Dedifferentiated amniotic fluid mesenchymal stem cell (primary cell): ENCODE measurements around the gene PPP2R3B.
"Not testable (repeated sequence)": the region's sequence is repeated elsewhere in the genome, so short reads cannot be mapped to it uniquely, and the experiment has no call there.

ENCODE experiments used
- DNase-seq: peaks from one replicate; pipeline ENCODE4 v3.0.0-alpha.2; 2016; ENCODE audit errors: extremely low spot score

Gene PPP2R3B

GRCh38 chrX:404656-405055 lies 17.9 kb upstream of the PPP2R3B start:
- DNase-seq, result no peak

GRCh38 chrX:402857-403256 lies 16.1 kb upstream of the PPP2R3B start:
- DNase-seq, result no peak

GRCh38 chrX:400258-400657 lies 13.6 kb upstream of the PPP2R3B start:
- DNase-seq, result no peak

- DNase-seq, result peak; percentile 60
These were observed 10.9 kb upstream of the PPP2R3B start for GRCh38 chrX:397575-397974.

- DNase-seq, result no peak
These were observed 8.1 kb upstream of the PPP2R3B start for GRCh38 chrX:394830-395229.

GRCh38 chrX:392575-392846 lies 5.8 kb upstream of the PPP2R3B start:
- DNase-seq, result no peak

- DNase-seq, result no peak
These were observed 5.2 kb upstream of the PPP2R3B start for GRCh38 chrX:391717-392574.

- no peak for DNase-seq
These were observed 3.8 kb upstream of the PPP2R3B start for GRCh38 chrX:390459-390858.

- no peak for DNase-seq
These were observed 2.3 kb upstream of the PPP2R3B start for GRCh38 chrX:389021-389441.

- no peak for DNase-seq
These were observed 1.0 kb upstream of the PPP2R3B start for GRCh38 chrX:387729-388128.

GRCh38 chrX:386239-386767 lies 404 bp downstream of the PPP2R3B start:
- no peak for DNase-seq

- DNase-seq, result not testable (repeated sequence)
These were observed 971 bp downstream of the PPP2R3B start for GRCh38 chrX:385736-386135.

GRCh38 chrX:384861-385260 lies 1.8 kb downstream of the PPP2R3B start:
- no peak for DNase-seq

- no peak for DNase-seq
These were observed 8.3 kb downstream of the PPP2R3B start for GRCh38 chrX:378443-378842.

- DNase-seq, result not testable (repeated sequence)
These were observed 10.5 kb downstream of the PPP2R3B start for GRCh38 chrX:376206-376605.

- no peak for DNase-seq
These were observed 11.3 kb downstream of the PPP2R3B start for GRCh38 chrX:375181-376036.

- no peak for DNase-seq
These were observed 12.1 kb downstream of the PPP2R3B start for GRCh38 chrX:374596-374995.

- DNase-seq, result no peak
These were observed 12.9 kb downstream of the PPP2R3B start for GRCh38 chrX:373641-374471.

GRCh38 chrX:372856-373640 lies 13.7 kb downstream of the PPP2R3B start:
- DNase-seq, result no peak

GRCh38 chrX:371907-372306 lies 14.8 kb downstream of the PPP2R3B start:
- no peak for DNase-seq
